ENCODE results near the gene SPECC1L.

The SPECC1L gene

GRCh38 chr22:24424001-24424900, 153.6 kb downstream of the SPECC1L start:
- DNase-seq (ENCODE audit: insufficient read length, low spot score) = no peak
- no peak for FAIRE-seq

- DNase-seq (ENCODE audit: insufficient read length, low spot score) = no peak
- no peak for FAIRE-seq
Measured at GRCh38 chr22:24424901-24425775, 154.5 kb downstream of the SPECC1L start.

GRCh38 chr22:24426436-24426835, 155.8 kb downstream of the SPECC1L start:
- FAIRE-seq = no peak

GRCh38 chr22:24426851-24427499, 156.3 kb downstream of the SPECC1L start:
- FAIRE-seq = no peak

More at GRCh38 chr22:24426436-24426835, 155.8 kb downstream of the SPECC1L start:
- no peak for DNase-seq (ENCODE audit: insufficient read length, low spot score)

GRCh38 chr22:24427500-24428164, 157.0 kb downstream of the SPECC1L start, which contains the start of gene ADORA2A:
TSS of gene ADORA2A (plus strand) at chr22:24427599. CDS start at chr22:24433405, 5,806 bp downstream.
- FAIRE-seq (no peak), DNase-seq (ENCODE audit: insufficient read length, low spot score) (no peak)

More at GRCh38 chr22:24426851-24427499, 156.3 kb downstream of the SPECC1L start:
- no peak for DNase-seq (ENCODE audit: insufficient read length, low spot score)

GRCh38 chr22:24428751-24429410, 158.2 kb downstream of the SPECC1L start:
- FAIRE-seq = no peak
- DNase-seq (ENCODE audit: insufficient read length, low spot score) = no peak

- FAIRE-seq (no peak), DNase-seq (ENCODE audit: insufficient read length, low spot score) (no peak)
Measured at GRCh38 chr22:24429411-24430365, 159.1 kb downstream of the SPECC1L start.

GRCh38 chr22:24430431-24431308, 160.0 kb downstream of the SPECC1L start:
- DNase-seq (ENCODE audit: insufficient read length, low spot score) = no peak
- no peak for FAIRE-seq

GRCh38 chr22:24431309-24432034, 160.8 kb downstream of the SPECC1L start:
- DNase-seq (ENCODE audit: insufficient read length, low spot score) (no peak), FAIRE-seq (no peak)

GRCh38 chr22:24432059-24432853, 161.6 kb downstream of the SPECC1L start:
- FAIRE-seq (no peak), DNase-seq (ENCODE audit: insufficient read length, low spot score) (no peak)

- FAIRE-seq (no peak), DNase-seq (ENCODE audit: insufficient read length, low spot score) (no peak)
Measured at GRCh38 chr22:24433001-24433827, 162.6 kb downstream of the SPECC1L start.

- FAIRE-seq (no peak), DNase-seq (ENCODE audit: insufficient read length, low spot score) (no peak)
Measured at GRCh38 chr22:24433828-24434470, 163.3 kb downstream of the SPECC1L start.

- no peak for DNase-seq (ENCODE audit: insufficient read length, low spot score)
- no peak for FAIRE-seq
Measured at GRCh38 chr22:24434471-24435322, 164.1 kb downstream of the SPECC1L start.

- DNase-seq (ENCODE audit: insufficient read length, low spot score) = no peak
- no peak for FAIRE-seq
Measured at GRCh38 chr22:24435323-24435645, 164.7 kb downstream of the SPECC1L start.

Data from HTR-8/SVneo (cell line).